Vagina (tissue), 2 donors: ENCODE results near the gene MTAP.

Source experiments
- POLR2A ChIP-seq, 2 donors: fragments of 450-650 bp; IDR thresholded peaks; one replicate each; pipeline ENCODE4 v1.6.1; 2017; ENCODE audit warnings: antibody characterized with exemption in 2 of 2, mild to moderate bottlenecking in 2 of 2, moderate library complexity in 2 of 2
- TF ChIP-seq, protein P1 (sequence below), 3 experiments: fragments of 450-650 bp in 2 of 3; fragments of 200-600 bp in 1 of 3; sonication (generic) in 1 of 3; IDR thresholded peaks; one replicate each; pipeline ENCODE4 v1.5.1; 2017 to 2019; ENCODE audit warnings: antibody characterized with exemption in 3 of 3, mild to moderate bottlenecking in 2 of 3, moderate library complexity in 2 of 3

DNA sequence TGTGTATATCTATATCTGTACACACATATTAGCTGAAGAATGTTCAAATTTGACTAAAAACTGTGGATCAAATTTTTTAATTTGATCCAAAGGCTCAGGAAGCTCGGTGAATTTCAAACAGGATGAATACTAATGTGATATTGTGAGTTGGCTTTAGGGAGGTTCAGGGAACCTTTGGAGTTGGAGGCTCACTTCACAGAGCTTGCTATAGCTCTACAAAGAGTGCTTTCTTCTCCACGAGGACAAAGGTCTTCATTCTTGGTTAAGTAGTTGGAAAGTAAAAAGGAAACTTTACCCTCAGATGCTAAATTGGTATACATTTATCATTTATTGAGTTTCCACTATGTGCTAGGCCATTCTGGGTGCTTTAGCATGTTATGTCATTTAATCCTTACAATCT is 36.3 kb upstream of the MTAP start:
- no peak for TF ChIP-seq POLR2A (IDR thresholded peaks at IDR 0.05)
- TF ChIP-seq, protein P1, sequence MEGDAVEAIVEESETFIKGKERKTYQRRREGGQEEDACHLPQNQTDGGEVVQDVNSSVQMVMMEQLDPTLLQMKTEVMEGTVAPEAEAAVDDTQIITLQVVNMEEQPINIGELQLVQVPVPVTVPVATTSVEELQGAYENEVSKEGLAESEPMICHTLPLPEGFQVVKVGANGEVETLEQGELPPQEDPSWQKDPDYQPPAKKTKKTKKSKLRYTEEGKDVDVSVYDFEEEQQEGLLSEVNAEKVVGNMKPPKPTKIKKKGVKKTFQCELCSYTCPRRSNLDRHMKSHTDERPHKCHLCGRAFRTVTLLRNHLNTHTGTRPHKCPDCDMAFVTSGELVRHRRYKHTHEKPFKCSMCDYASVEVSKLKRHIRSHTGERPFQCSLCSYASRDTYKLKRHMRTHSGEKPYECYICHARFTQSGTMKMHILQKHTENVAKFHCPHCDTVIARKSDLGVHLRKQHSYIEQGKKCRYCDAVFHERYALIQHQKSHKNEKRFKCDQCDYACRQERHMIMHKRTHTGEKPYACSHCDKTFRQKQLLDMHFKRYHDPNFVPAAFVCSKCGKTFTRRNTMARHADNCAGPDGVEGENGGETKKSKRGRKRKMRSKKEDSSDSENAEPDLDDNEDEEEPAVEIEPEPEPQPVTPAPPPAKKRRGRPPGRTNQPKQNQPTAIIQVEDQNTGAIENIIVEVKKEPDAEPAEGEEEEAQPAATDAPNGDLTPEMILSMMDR (IDR thresholded peaks at IDR 0.05): no peak
